ENCODE results near the gene FXR2.

- TF ChIP-seq, protein P1, sequence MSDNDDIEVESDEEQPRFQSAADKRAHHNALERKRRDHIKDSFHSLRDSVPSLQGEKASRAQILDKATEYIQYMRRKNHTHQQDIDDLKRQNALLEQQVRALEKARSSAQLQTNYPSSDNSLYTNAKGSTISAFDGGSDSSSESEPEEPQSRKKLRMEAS (IDR thresholded peaks at IDR 0.05) = no peak
- TF ChIP-seq POLR2A (IDR thresholded peaks at IDR 0.05; ENCODE audit: borderline replicate concordance, extremely low read depth, insufficient read depth, insufficient read length) (no peak), CTCF (IDR thresholded peaks at IDR 0.05 in 2 of 3, conservative IDR thresholded peaks at IDR 0.05 in 1 of 3; ENCODE audit: borderline replicate concordance in 1 of 3, insufficient read depth in 1 of 3, low read depth in 2 of 3, low read length in 2 of 3) (no peak), EGR1 (IDR thresholded peaks at IDR 0.05; ENCODE audit: low read depth) (no peak), REST (IDR thresholded peaks at IDR 0.05; ENCODE audit: low read depth) (no peak), CEBPB (IDR thresholded peaks at IDR 0.05; ENCODE audit: low read depth) (no peak), EZH2phosphoT487 (IDR thresholded peaks at IDR 0.05; ENCODE audit: borderline replicate concordance) (no peak), EZH2 (IDR thresholded peaks at IDR 0.05) (no peak), POLR2AphosphoS5 (IDR thresholded peaks at IDR 0.05; ENCODE audit: low read depth, low read length) (no peak), ZNF274 (IDR thresholded peaks at IDR 0.05; ENCODE audit: low read depth, low read length) (no peak), ZBTB33 (IDR thresholded peaks at IDR 0.05; ENCODE audit: extremely low read depth, insufficient replicate concordance, low read length) (no peak)
Observed at GRCh38 chr17:7626956-7627249, 12.2 kb upstream of the FXR2 start.
